ES-I3 (cell line): ENCODE data around the gene SH3RF3.

ENCODE experiments used
- H3K36me3 ChIP-seq: 2 replicates; pipeline ENCODE4 v1.6.1; 2013; ENCODE audit warnings: mild to moderate bottlenecking, low read length, control low read depth, moderate library complexity; ENCODE audit not compliant: insufficient read depth
- H3K4me1 ChIP-seq: 2 replicates; pipeline ENCODE4 v1.6.1; 2013; ENCODE audit warnings: mild to moderate bottlenecking, control low read depth, low read length; ENCODE audit not compliant: insufficient read depth
- H3K9ac ChIP-seq: 2 replicates; pipeline ENCODE4 v1.6.1; 2013; ENCODE audit warnings: low read depth, mild to moderate bottlenecking, low read length, moderate library complexity
- H3K9me3 ChIP-seq: 2 replicates; pipeline ENCODE4 v1.6.1; 2013; ENCODE audit warnings: mild to moderate bottlenecking, low read length, moderate library complexity; ENCODE audit not compliant: control insufficient read depth, insufficient read depth

SH3RF3 gene

DNA sequence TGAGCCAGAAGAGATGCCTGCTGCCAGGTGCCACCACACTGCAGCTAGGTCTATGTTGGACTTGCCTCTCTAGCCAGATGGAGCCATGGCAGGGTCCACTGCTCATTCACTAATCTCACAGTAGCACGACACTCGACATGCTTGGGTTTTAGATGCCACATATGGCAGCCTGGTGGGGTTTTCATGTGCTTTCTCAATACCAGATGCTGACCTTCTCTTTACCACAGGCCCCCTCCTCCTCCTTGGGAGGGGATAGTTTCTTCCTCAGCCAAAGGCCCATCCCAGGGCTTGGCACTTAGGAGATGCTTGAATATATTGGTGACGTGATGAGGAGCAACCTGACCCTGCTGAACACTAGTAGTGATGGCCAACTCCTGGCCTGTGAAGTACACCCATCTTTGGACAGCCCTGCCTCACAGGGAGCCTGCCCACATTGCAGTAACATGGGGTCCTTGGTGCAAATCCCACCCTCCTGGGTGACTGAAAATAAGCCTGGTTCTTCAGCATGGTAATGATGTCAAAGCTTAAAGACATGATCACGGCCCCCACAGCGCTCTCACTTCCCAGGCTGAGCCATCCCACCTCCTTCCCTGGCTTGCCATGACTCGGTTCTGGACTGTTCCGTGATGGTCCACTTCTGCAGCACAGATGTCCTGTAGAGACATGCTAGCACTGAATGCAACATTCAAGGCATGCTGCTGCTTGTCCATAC, 227.5 kb downstream of the SH3RF3 start:
- Histone ChIP-seq H3K4me1 (no peaks in the 10 kb centered on the region), H3K9me3 (no peaks in the 10 kb centered on the region), H3K36me3 (no peaks in the 10 kb centered on the region), H3K9ac (no peak overlapping the region)

DNA sequence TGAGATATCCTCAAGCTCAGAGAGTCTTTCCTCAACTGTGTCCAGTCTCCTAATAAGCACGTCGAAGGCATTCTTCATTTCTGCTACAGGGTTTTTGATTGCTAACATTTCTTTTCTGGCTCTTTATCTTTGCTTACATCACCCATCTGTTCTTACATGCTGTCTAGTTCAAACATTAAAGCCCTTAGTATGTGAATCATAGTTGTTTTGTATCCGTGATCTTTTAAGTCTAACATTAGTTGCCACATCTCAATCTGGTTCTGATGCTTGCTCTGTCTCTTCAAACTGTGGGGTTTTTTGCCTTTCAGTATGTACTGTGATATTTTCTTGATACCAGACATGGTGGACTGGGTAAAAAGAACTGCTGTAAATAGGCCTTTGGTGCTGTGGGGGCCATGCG, 235.2 kb downstream of the SH3RF3 start:
- Histone ChIP-seq H3K9me3 (no peaks in the 10 kb centered on the region), H3K36me3 (no peaks in the 10 kb centered on the region), H3K4me1 (no peaks in the 10 kb centered on the region), H3K9ac (no peak overlapping the region)

DNA sequence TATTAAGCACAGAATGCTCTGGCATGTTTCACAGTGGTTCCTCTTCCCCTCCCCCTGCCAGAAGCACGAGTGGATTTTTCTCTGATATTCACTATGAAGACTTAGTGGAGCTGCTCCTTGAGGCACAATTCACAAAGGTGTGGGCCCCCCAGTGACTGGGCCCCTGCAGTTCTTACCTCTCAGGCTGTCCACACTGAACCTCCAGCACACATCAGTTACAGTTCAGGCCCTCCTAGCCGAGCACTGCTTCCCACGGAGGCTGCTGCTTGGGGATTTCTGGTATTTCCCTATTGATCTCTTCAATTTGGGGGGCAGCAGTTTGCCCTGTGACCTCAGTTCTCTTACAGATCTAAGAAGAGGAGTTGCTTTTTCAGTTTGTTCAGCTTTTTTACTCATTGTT, 236.1 kb downstream of the SH3RF3 start:
- no peaks in the 10 kb centered on the region for H3K9me3 ChIP-seq
- no peaks in the 10 kb centered on the region for H3K36me3 ChIP-seq
- no peaks in the 10 kb centered on the region for H3K4me1 ChIP-seq
- no peak overlapping the region for H3K9ac ChIP-seq

DNA sequence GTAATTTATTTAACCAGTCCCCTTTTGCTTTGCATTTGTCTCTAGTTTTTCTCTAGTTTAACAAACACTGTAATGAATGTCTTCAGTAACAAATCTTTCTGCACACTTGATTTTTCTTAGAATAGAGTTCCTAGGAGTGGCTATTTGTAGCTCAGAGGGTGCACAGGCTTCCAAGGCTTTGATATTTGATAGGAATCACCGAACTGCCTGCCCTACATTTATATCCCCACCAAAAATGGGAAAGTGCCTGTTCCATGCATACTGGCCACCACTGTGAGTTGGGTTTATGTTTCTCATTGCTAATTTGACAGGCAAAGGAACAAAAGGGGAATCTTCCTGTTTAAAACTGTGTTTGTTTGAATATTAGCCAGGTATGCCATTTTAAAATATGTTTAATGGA, 238.7 kb downstream of the SH3RF3 start:
- H3K4me1 ChIP-seq = no peaks in the 10 kb centered on the region
- H3K36me3 ChIP-seq = no peaks in the 10 kb centered on the region
- H3K9me3 ChIP-seq = no peaks in the 10 kb centered on the region
- no peak overlapping the region for H3K9ac ChIP-seq

DNA sequence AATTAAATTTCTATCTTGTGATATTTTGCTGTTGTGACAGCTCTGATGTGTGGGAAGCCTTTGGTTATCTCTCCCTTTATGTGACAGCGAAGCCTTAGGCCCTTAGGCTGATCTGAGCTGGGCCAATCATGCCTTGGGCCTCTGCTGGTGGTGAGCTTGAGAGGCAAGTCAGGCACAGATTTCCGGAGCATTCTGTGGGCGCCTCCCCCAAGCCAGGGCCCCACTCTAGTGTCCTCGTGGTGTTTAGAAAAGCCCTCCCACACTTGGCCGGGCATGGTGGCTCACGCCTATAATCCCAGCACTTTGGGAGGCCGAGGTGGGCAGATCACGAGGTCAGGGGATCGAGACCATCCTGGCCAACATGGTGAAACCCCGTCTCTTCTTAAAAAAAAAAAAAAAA, 239.8 kb downstream of the SH3RF3 start:
- H3K4me1 ChIP-seq = no peaks in the 10 kb centered on the region
- H3K9me3 ChIP-seq = no peaks in the 10 kb centered on the region
- H3K9ac ChIP-seq = no peak overlapping the region
- H3K36me3 ChIP-seq = no peaks in the 10 kb centered on the region

DNA sequence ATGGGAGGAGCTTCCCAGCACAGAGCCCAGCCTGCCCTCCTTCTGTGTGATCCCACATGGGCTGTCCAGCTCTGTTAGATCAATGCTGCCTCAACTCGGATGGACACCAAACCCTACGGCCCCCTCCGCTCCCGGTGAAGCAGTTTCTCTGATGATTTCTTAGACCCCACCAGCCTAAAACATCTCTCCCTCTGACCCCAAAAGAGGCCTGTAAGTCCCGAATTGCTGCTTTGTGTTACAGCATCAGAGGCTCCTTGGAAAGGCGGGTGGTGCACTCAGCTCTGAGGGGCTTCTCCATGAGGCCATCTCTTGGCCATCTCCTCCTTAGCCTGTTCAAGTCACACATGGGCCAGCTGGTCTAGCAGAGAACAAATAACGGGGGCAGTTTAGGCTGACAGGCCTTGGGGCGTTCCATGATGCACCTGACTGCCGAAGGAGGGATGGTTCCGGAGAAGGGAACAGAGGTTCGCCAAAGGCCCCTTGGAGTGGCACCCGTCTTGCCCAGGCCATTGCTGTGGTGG, 240.7 kb downstream of the SH3RF3 start:
- Histone ChIP-seq H3K36me3 (no peaks in the 10 kb centered on the region), H3K9ac (no peak overlapping the region), H3K4me1 (no peaks in the 10 kb centered on the region), H3K9me3 (no peaks in the 10 kb centered on the region)

DNA sequence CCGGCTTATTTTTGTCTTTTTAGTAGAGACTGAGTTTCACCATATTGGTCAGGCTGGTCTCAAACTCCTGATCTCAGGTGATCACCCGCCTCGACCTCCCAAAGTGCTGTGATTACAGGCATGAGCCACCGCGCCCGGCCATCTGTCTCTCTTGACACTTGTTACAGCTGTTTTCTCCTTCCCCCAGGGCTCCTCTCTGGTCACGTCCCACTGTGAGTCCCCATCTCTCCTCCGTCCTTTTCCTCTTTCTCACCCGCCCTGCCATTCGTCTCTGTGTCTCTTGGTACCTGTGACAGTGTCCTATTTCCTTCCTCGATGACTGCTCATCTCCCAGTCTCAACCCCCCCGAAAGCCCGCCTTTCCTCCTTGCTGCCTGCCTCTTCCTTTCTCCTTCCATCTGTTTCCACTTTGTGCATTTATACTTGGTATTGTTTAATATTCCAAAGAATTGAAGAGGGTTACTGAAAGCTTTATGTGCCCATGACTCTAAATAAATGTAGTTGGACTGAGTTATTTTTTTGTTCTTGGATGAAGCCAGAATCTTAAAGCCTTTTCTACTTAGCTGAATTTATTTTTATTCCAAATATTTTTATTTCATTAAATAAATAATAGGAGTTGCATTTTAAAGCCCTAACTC, 241.5 kb downstream of the SH3RF3 start:
- Histone ChIP-seq H3K9ac (no peak overlapping the region), H3K9me3 (no peaks in the 10 kb centered on the region), H3K4me1 (no peaks in the 10 kb centered on the region), H3K36me3 (no peaks in the 10 kb centered on the region)

DNA sequence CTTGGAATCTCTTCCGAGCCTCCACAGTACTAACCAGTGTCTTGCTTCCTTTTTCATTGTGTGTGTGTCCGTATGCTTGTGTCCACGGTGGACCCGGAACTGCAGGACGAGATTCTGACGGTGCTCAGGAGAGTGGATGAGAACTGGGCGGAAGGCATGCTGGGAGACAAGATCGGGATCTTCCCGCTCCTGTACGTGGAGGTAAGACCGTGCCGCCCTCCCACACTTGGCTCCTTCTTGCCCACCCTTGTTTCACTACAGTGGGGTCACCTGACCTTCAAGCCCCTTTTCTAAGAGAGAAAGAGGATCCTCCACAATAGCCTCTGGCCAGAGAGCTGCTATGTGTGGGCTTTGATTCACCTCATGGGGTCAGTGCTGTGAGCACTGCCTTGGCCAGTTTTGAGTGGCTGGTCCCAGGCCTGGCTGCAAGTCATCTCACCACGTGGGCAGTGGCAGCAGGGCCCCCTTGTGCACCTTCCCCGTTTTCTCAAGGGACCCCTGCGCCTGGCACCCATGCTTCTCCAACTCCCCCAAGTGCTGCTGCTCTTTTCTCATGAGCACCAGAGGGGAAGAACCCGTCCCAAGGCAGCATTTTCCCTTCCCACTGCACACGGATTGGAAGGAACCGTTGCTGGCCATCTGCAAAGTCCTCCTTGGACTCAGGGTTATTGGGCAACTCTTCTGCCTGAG, 242.6 kb downstream of the SH3RF3 start:
- Histone ChIP-seq H3K36me3 (no peaks in the 10 kb centered on the region), H3K9me3 (no peaks in the 10 kb centered on the region), H3K9ac (no peak overlapping the region), H3K4me1 (no peaks in the 10 kb centered on the region)

DNA sequence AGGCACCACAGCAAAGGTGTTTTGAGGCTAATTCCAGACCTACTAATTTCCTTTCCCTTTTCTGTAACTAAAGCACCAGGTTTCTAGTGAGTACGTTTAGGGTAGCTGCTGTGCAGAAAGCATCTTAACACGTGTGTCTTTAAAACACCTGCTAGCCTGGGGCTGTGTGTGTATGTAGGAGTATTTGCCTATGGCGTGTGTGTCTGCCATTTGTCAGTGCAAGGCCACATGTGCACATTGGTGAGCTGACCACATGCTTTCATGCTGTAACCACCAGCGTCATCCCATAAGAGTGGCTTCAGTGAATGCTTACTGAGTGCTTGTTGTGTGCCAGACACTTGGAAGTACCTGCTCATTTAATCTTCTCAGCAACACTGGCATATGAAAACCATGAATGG, 243.2 kb downstream of the SH3RF3 start:
- no peaks in the 10 kb centered on the region for H3K36me3 ChIP-seq
- no peaks in the 10 kb centered on the region for H3K9me3 ChIP-seq
- H3K4me1 ChIP-seq = no peaks in the 10 kb centered on the region
- H3K9ac ChIP-seq = no peak overlapping the region

DNA sequence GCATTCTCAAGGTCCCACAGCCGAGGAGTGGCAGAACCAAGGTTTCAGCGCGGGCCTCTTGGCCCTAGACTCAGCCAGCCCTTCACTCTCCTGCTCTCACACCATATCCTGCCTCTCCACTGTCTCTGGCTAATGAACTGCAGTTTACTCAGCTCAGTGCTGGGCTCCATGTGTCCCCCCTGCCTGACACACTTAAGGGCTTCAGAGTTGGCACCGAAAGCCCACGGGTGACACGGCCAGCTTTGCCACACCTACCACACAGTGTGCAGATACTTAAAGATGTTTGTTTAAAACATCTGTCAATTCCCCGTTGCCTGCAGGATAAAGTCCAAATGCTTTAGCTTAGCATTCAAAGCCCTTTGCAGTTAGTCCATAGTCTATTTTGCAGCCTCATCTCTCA, 243.6 kb downstream of the SH3RF3 start:
- H3K9ac ChIP-seq = no peak overlapping the region
- H3K9me3 ChIP-seq = no peaks in the 10 kb centered on the region
- H3K4me1 ChIP-seq = no peaks in the 10 kb centered on the region
- H3K36me3 ChIP-seq = no peaks in the 10 kb centered on the region

DNA sequence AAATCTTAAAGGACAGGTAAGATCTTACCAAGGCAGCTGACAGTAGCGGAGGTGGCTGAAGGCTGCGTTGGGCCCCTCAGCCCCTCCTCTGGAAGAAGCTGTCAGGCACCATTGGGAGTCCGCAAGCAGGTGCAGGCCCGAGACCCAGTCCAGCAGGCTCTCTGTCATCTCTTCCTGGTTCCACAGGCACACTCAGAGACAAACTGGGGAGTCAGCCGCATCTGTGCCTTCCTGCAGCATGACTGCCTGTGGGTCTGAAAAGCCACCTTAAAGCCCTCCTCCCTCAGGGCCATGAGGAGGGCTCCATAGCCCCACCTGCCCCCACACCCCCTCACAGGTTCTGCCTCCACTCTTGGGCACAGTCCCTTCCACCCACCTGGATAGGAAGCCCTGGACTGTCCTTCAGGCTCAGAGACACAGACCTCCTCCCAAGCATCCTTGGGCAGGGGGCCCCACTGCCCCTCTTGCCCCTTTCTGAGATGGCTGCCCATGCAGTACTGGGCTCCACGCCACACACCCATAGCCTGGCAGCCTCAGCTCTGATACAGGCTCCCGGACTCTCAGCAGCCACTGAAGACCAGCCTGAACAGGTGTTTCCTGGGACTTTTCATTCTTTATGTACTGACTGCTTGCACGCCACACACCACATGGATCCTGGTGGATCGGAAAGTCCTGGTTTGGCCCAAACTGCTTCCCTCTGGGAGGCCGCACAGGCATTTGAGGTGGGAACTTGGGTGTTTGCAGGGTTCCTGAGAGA, 245.0 kb downstream of the SH3RF3 start:
- Histone ChIP-seq H3K36me3 (no peaks in the 10 kb centered on the region), H3K4me1 (no peaks in the 10 kb centered on the region), H3K9ac (no peak overlapping the region), H3K9me3 (no peaks in the 10 kb centered on the region)

DNA sequence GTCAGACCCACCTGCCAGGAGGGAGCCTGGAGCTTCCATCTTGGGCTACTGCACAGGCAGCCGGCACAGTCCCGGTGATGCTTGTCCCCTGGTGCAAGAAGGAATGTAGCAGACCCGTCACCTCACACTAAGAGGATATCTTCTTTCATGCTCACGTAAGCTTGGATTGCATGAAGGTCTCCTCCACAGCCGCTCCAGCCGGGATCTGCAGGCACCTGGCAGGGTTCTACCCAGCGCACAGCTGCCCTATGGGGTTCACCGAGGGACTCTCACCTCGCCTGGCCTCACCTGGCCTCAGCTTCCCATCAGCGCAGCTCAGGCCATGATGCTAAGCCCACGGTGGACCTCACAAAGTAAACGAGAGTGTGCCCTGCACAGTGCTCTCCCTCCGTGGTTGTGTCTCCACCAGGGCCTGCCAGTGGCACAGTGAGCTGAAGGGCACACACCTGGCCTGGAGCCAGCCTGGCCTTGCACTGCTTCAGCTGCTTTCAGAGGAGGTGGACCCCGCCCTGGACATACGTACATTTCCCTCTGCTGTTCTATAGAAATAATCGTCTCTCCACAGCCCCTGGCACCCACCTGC, 245.6 kb downstream of the SH3RF3 start:
- no peak overlapping the region for H3K9ac ChIP-seq
- no peaks in the 10 kb centered on the region for H3K4me1 ChIP-seq
- H3K36me3 ChIP-seq = no peaks in the 10 kb centered on the region
- H3K9me3 ChIP-seq = no peaks in the 10 kb centered on the region

DNA sequence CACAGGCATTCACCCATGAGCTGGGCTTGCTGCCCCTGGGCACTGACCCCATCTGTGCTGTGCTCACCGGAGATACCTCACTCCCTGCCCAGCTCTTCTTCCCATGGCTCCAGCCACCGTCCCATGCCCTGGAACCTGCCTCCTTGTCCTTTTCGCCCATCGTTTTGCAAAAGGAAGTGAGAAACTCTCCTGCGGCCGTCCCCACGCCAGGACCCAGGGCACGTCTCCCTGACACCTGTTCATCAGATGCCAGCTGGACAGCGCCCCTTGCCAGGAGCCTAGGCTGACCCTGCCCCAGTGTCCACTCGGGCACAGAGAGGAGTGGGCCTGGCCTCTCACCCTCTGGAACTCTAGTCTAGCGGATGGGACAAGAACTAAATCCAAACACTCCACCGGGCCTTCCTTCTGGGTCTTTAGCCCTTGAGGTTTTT, 246.1 kb downstream of the SH3RF3 start:
- H3K36me3 ChIP-seq = no peaks in the 10 kb centered on the region
- H3K9me3 ChIP-seq = no peaks in the 10 kb centered on the region
- H3K4me1 ChIP-seq = no peaks in the 10 kb centered on the region
- no peak overlapping the region for H3K9ac ChIP-seq

DNA sequence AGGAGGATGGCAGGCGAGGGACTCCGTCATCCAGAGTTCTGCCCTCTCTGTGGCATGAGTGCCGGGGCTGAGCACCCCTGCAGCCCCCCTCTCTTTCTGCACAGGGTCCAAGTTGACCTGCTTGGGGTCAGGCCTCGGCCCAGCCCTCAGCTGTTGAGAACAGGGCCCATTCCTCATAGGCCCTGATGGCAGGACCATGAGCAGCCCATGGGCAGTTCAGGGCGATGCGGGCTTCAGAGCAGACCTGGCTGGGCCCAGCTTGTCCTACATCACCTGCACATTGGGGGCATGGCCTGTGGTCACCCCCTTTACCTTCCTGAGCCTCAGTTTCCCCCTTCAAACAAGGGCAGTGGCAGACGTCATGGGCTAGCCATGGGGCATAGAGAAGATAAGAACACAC, 246.7 kb downstream of the SH3RF3 start:
- no peaks in the 10 kb centered on the region for H3K36me3 ChIP-seq
- H3K4me1 ChIP-seq = no peaks in the 10 kb centered on the region
- H3K9ac ChIP-seq = no peak overlapping the region
- H3K9me3 ChIP-seq = no peaks in the 10 kb centered on the region
